HepG2 (cell line): ENCODE results near the gene CSTB. TPM values are rescaled to one million over a fixed set of nuclear protein-coding genes. Genes with fewer than 3 reads are reported as not detected.

Experiments used
- ADNP ChIP-seq: sonication (generic); formaldehyde crosslinking; IDR thresholded peaks from 2 replicates; pipeline ENCODE4 v1.4.0; 2020; ENCODE audit warnings: missing genetic modification reagents
- RBM39 ChIP-seq: fragments of 200-400 bp; formaldehyde crosslinking; IDR thresholded peaks from one replicate; pipeline ENCODE4 v1.6.1; 2018; ENCODE audit warnings: antibody characterized with exemption, mild to moderate bottlenecking, low read depth, low read length; ENCODE audit not compliant: poor library complexity, severe bottlenecking
- ZNF234 ChIP-seq: sonication (generic); formaldehyde crosslinking; conservative IDR thresholded peaks from 2 replicates; pipeline ENCODE4 v1.5.1; 2020; ENCODE audit warnings: mild to moderate bottlenecking, missing genetic modification reagents
- ZNF441 ChIP-seq: sonication (generic); formaldehyde crosslinking; IDR thresholded peaks from 2 replicates; pipeline ENCODE4 v1.7.0; 2021; ENCODE audit warnings: missing genetic modification reagents, borderline replicate concordance
- ZNF83 ChIP-seq: sonication (generic); formaldehyde crosslinking; IDR thresholded peaks from 2 replicates; pipeline ENCODE4 v1.4.0; 2020; ENCODE audit warnings: missing genetic modification reagents, mild to moderate bottlenecking, borderline replicate concordance
- polyA plus RNA-seq, 8 experiments: library from polyadenylated mRNA; depleted of rRNA in 3 of 8; stranded (reverse) in 7 of 8; unstranded in 1 of 8; fragments of >200 nt; fragmentation: Illumina TruSeq in 4 of 8; extraction: Trizol in 4 of 8; gene quantifications; 2 replicates each; pipeline versions ENCODE4 v1.2.1 to v1.2.3, GENCODE V29; 2011 to 2016; ENCODE audit warnings: low read depth in 4 of 8, missing spikeins in 1 of 8, mixed read lengths in 1 of 8; ENCODE audit not compliant: insufficient read depth in 1 of 8
- total RNA-seq, 5 experiments: library from RNA; depleted of rRNA; stranded (reverse); fragments of >200 nt; fragmentation: Illumina TruSeq; extraction: Trizol; gene quantifications; 2 replicates each; pipeline ENCODE4 v1.2.3, GENCODE V29; 2016; ENCODE audit warnings: low read depth in 1 of 5
- TF ChIP-seq, protein P1 (sequence below): sonication (generic); formaldehyde crosslinking; IDR thresholded peaks from 2 replicates; pipeline ENCODE4 v1.5.1; 2020; ENCODE audit warnings: missing genetic modification reagents, mild to moderate bottlenecking, borderline replicate concordance
- TF ChIP-seq, protein P2 (sequence below): sonication (generic); formaldehyde crosslinking; IDR thresholded peaks from 2 replicates; pipeline ENCODE4 v1.4.0; 2020; ENCODE audit warnings: mild to moderate bottlenecking, missing genetic modification reagents
- TF ChIP-seq, protein P3 (sequence below): sonication (generic); formaldehyde crosslinking; IDR thresholded peaks from 2 replicates; pipeline ENCODE4 v1.4.0; 2020; ENCODE audit warnings: low read depth, mild to moderate bottlenecking, missing genetic modification reagents
- TF ChIP-seq, protein P4 (sequence below): sonication (generic); formaldehyde crosslinking; IDR thresholded peaks from 2 replicates; pipeline ENCODE4 v1.4.0; 2020; ENCODE audit warnings: missing genetic modification reagents, borderline replicate concordance

The CSTB gene
- total and polyA plus RNA-seq, 2 of the 13 experiments (the other 11 are each of a cell fraction or from before 2014, with no cell fraction given), result 11.7 to 94.1 TPM

DNA sequence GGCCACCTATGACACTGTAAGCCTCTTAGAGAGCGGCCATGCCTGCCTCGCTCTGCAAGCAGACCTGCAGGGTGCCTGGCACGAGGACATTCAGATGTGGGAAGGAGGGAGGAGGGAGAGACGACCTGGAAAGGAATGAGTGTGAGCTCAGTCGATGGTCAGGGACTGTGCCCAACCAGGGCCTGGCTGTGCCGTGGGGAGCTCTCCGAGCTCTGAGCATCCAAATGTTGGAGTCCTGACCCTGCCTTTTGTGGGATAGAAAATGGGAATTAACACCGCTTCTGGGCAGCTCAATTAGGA lies 7.3 kb downstream of the CSTB start (continued):
- TF ChIP-seq ZNF83 (CRISPR knock-in tag) (no peak), ZNF234 (CRISPR knock-in tag) (no peak), ZNF441 (CRISPR knock-in tag) (no peak), ADNP (no peak), RBM39 (no peak)
- TF ChIP-seq, protein P1, sequence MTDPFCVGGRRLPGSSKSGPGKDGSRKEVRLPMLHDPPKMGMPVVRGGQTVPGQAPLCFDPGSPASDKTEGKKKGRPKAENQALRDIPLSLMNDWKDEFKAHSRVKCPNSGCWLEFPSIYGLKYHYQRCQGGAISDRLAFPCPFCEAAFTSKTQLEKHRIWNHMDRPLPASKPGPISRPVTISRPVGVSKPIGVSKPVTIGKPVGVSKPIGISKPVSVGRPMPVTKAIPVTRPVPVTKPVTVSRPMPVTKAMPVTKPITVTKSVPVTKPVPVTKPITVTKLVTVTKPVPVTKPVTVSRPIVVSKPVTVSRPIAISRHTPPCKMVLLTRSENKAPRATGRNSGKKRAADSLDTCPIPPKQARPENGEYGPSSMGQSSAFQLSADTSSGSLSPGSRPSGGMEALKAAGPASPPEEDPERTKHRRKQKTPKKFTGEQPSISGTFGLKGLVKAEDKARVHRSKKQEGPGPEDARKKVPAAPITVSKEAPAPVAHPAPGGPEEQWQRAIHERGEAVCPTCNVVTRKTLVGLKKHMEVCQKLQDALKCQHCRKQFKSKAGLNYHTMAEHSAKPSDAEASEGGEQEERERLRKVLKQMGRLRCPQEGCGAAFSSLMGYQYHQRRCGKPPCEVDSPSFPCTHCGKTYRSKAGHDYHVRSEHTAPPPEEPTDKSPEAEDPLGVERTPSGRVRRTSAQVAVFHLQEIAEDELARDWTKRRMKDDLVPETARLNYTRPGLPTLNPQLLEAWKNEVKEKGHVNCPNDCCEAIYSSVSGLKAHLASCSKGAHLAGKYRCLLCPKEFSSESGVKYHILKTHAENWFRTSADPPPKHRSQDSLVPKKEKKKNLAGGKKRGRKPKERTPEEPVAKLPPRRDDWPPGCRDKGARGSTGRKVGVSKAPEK (CRISPR knock-in tag), result no peak
- TF ChIP-seq, protein P2, sequence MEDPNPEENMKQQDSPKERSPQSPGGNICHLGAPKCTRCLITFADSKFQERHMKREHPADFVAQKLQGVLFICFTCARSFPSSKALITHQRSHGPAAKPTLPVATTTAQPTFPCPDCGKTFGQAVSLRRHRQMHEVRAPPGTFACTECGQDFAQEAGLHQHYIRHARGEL (CRISPR knock-in tag), result no peak
- TF ChIP-seq, protein P3, sequence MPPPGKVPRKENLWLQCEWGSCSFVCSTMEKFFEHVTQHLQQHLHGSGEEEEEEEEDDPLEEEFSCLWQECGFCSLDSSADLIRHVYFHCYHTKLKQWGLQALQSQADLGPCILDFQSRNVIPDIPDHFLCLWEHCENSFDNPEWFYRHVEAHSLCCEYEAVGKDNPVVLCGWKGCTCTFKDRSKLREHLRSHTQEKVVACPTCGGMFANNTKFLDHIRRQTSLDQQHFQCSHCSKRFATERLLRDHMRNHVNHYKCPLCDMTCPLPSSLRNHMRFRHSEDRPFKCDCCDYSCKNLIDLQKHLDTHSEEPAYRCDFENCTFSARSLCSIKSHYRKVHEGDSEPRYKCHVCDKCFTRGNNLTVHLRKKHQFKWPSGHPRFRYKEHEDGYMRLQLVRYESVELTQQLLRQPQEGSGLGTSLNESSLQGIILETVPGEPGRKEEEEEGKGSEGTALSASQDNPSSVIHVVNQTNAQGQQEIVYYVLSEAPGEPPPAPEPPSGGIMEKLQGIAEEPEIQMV, result no peak
- TF ChIP-seq, protein P4, sequence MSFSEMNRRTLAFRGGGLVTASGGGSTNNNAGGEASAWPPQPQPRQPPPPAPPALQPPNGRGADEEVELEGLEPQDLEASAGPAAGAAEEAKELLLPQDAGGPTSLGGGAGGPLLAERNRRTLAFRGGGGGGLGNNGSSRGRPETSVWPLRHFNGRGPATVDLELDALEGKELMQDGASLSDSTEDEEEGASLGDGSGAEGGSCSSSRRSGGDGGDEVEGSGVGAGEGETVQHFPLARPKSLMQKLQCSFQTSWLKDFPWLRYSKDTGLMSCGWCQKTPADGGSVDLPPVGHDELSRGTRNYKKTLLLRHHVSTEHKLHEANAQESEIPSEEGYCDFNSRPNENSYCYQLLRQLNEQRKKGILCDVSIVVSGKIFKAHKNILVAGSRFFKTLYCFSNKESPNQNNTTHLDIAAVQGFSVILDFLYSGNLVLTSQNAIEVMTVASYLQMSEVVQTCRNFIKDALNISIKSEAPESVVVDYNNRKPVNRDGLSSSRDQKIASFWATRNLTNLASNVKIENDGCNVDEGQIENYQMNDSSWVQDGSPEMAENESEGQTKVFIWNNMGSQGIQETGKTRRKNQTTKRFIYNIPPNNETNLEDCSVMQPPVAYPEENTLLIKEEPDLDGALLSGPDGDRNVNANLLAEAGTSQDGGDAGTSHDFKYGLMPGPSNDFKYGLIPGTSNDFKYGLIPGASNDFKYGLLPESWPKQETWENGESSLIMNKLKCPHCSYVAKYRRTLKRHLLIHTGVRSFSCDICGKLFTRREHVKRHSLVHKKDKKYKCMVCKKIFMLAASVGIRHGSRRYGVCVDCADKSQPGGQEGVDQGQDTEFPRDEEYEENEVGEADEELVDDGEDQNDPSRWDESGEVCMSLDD (CRISPR knock-in tag), result no peak
